ENCODE measurements around the gene DPM1. TPM values are rescaled to one million over a fixed set of nuclear protein-coding genes. Genes with fewer than 3 reads are reported as not detected.

DPM1 gene
- total RNA-seq, 1 experiment from 2014 or later: 57.8 TPM

DNA sequence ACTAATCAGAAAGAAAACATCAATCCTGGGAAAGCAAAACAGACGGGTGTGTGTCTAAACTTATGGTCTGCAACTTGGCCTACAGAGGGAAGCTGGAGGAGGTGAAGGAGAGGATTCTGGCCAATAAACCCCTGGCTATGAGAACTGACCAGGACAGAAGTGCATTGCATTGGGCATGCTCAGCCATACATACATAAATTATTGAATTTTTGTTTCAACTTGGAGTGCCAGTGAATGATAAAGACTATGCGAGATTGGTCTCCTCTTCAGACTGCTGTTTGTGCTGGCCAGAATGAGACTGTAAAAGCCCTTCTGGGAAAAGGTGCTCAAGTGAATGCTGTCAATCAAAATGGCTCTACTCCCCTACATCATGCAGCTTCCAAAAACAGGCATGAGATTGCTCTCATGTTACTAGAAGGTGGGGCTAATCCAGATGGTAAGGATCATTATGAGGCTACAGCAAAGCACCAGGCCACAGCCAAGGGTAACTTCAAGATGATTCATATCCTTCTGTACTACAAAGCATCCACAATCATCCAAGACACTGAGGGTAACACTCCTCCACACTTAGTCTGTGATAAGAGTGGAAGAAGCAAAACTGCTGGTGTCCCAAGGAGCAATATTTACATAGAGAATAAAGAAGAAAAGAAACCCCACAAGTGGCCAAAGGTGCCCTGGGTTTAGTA, 44.5 kb downstream of the DPM1 start:
- ATAC-seq (no peak), DNase-seq (ENCODE audit: low spot score) (no peak)
- ChIA-PET POLR2A (no interaction called here), CTCF (interaction anchor here (1.2 to 3.9 kb wide), 3 partner anchors 16 to 119 kb away, joined by 3 to 27 read pairs (median 4); partner anchors contain the start of genes ADNP and BCAS4)
- Mint-ChIP-seq H3K4me1 (peaks cover 76% of the 10 kb centered on the region), H3K36me3 (peaks cover 22% of the 10 kb centered on the region), H3K27ac (peak overlapping the region; percentile 73), H3K4me3 (no peak overlapping the region), H3K9me3 (no peaks in the 10 kb centered on the region), H3K27me3 (ENCODE audit: low read depth) (no peaks in the 10 kb centered on the region)
- TF ChIP-seq, protein P1, sequence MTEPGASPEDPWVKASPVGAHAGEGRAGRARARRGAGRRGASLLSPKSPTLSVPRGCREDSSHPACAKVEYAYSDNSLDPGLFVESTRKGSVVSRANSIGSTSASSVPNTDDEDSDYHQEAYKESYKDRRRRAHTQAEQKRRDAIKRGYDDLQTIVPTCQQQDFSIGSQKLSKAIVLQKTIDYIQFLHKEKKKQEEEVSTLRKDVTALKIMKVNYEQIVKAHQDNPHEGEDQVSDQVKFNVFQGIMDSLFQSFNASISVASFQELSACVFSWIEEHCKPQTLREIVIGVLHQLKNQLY (CRISPR knock-in tag; IDR thresholded peaks at IDR 0.05): no peak
- TF ChIP-seq MXD4 (CRISPR knock-in tag; IDR thresholded peaks at IDR 0.05; ENCODE audit: borderline replicate concordance) (no peak), IRF2 (CRISPR knock-in tag; IDR thresholded peaks at IDR 0.05; ENCODE audit: borderline replicate concordance, low read depth) (no peak), SOX15 (CRISPR knock-in tag; IDR thresholded peaks at IDR 0.05) (no peak), ESRRA (CRISPR knock-in tag; IDR thresholded peaks at IDR 0.05; ENCODE audit: borderline replicate concordance) (no peak), TP53 (CRISPR knock-in tag; IDR thresholded peaks at IDR 0.05) (no peak), CBFB (CRISPR knock-in tag; IDR thresholded peaks at IDR 0.05; ENCODE audit: low read depth) (no peak), NFATC4 (CRISPR knock-in tag; IDR thresholded peaks at IDR 0.05) (no peak)
- TF ChIP-seq, protein P2, sequence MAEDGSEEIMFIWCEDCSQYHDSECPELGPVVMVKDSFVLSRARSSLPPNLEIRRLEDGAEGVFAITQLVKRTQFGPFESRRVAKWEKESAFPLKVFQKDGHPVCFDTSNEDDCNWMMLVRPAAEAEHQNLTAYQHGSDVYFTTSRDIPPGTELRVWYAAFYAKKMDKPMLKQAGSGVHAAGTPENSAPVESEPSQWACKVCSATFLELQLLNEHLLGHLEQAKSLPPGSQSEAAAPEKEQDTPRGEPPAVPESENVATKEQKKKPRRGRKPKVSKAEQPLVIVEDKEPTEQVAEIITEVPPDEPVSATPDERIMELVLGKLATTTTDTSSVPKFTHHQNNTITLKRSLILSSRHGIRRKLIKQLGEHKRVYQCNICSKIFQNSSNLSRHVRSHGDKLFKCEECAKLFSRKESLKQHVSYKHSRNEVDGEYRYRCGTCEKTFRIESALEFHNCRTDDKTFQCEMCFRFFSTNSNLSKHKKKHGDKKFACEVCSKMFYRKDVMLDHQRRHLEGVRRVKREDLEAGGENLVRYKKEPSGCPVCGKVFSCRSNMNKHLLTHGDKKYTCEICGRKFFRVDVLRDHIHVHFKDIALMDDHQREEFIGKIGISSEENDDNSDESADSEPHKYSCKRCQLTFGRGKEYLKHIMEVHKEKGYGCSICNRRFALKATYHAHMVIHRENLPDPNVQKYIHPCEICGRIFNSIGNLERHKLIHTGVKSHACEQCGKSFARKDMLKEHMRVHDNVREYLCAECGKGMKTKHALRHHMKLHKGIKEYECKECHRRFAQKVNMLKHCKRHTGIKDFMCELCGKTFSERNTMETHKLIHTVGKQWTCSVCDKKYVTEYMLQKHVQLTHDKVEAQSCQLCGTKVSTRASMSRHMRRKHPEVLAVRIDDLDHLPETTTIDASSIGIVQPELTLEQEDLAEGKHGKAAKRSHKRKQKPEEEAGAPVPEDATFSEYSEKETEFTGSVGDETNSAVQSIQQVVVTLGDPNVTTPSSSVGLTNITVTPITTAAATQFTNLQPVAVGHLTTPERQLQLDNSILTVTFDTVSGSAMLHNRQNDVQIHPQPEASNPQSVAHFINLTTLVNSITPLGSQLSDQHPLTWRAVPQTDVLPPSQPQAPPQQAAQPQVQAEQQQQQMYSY (CRISPR knock-in tag; IDR thresholded peaks at IDR 0.05): no peak
- TF ChIP-seq, protein P3, sequence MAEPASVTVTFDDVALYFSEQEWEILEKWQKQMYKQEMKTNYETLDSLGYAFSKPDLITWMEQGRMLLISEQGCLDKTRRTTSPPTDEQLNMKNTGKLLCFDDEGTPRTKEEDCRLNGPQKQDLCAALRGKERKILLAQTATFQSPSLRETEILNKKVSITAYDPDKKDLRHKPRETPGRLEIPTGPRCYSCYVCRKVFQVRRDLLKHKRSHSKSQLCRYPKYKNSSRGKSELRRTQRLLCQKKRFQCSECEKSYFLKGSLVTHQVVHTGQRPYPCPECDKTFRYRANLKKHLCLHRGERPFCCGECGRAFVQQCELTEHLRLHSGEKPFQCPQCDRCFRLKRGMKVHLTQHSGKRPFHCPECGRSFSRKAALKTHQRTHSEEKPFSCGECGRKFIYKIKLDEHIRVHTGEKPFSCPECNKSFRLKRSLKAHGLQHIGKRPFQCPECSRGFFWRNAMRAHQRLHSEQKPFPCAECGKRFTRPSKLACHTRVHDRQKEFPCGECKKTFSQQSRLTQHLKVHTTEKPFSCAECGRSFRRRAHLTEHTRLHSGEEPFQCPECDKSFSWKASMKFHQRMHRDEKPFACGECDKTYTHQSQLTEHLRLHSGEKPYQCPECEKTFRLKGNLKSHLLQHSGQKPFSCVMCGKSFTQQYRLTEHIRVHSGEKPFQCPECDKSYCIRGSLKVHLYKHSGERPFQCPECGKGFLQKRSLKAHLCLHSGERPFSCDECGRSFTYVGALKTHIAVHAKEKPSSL (CRISPR knock-in tag; conservative IDR thresholded peaks at IDR 0.05): no peak
- TF ChIP-seq, protein P4, sequence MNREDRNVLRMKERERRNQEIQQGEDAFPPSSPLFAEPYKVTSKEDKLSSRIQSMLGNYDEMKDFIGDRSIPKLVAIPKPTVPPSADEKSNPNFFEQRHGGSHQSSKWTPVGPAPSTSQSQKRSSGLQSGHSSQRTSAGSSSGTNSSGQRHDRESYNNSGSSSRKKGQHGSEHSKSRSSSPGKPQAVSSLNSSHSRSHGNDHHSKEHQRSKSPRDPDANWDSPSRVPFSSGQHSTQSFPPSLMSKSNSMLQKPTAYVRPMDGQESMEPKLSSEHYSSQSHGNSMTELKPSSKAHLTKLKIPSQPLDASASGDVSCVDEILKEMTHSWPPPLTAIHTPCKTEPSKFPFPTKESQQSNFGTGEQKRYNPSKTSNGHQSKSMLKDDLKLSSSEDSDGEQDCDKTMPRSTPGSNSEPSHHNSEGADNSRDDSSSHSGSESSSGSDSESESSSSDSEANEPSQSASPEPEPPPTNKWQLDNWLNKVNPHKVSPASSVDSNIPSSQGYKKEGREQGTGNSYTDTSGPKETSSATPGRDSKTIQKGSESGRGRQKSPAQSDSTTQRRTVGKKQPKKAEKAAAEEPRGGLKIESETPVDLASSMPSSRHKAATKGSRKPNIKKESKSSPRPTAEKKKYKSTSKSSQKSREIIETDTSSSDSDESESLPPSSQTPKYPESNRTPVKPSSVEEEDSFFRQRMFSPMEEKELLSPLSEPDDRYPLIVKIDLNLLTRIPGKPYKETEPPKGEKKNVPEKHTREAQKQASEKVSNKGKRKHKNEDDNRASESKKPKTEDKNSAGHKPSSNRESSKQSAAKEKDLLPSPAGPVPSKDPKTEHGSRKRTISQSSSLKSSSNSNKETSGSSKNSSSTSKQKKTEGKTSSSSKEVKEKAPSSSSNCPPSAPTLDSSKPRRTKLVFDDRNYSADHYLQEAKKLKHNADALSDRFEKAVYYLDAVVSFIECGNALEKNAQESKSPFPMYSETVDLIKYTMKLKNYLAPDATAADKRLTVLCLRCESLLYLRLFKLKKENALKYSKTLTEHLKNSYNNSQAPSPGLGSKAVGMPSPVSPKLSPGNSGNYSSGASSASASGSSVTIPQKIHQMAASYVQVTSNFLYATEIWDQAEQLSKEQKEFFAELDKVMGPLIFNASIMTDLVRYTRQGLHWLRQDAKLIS (CRISPR knock-in tag; IDR thresholded peaks at IDR 0.05; ENCODE audit: borderline replicate concordance): no peak
- TF ChIP-seq, protein P5, sequence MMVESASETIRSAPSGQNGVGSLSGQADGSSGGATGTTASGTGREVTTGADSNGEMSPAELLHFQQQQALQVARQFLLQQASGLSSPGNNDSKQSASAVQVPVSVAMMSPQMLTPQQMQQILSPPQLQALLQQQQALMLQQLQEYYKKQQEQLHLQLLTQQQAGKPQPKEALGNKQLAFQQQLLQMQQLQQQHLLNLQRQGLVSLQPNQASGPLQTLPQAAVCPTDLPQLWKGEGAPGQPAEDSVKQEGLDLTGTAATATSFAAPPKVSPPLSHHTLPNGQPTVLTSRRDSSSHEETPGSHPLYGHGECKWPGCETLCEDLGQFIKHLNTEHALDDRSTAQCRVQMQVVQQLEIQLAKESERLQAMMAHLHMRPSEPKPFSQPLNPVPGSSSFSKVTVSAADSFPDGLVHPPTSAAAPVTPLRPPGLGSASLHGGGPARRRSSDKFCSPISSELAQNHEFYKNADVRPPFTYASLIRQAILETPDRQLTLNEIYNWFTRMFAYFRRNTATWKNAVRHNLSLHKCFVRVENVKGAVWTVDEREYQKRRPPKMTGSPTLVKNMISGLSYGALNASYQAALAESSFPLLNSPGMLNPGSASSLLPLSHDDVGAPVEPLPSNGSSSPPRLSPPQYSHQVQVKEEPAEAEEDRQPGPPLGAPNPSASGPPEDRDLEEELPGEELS (CRISPR knock-in tag; IDR thresholded peaks at IDR 0.05): no peak
- TF ChIP-seq, protein P6, sequence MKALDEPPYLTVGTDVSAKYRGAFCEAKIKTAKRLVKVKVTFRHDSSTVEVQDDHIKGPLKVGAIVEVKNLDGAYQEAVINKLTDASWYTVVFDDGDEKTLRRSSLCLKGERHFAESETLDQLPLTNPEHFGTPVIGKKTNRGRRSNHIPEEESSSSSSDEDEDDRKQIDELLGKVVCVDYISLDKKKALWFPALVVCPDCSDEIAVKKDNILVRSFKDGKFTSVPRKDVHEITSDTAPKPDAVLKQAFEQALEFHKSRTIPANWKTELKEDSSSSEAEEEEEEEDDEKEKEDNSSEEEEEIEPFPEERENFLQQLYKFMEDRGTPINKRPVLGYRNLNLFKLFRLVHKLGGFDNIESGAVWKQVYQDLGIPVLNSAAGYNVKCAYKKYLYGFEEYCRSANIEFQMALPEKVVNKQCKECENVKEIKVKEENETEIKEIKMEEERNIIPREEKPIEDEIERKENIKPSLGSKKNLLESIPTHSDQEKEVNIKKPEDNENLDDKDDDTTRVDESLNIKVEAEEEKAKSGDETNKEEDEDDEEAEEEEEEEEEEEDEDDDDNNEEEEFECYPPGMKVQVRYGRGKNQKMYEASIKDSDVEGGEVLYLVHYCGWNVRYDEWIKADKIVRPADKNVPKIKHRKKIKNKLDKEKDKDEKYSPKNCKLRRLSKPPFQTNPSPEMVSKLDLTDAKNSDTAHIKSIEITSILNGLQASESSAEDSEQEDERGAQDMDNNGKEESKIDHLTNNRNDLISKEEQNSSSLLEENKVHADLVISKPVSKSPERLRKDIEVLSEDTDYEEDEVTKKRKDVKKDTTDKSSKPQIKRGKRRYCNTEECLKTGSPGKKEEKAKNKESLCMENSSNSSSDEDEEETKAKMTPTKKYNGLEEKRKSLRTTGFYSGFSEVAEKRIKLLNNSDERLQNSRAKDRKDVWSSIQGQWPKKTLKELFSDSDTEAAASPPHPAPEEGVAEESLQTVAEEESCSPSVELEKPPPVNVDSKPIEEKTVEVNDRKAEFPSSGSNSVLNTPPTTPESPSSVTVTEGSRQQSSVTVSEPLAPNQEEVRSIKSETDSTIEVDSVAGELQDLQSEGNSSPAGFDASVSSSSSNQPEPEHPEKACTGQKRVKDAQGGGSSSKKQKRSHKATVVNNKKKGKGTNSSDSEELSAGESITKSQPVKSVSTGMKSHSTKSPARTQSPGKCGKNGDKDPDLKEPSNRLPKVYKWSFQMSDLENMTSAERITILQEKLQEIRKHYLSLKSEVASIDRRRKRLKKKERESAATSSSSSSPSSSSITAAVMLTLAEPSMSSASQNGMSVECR (CRISPR knock-in tag; IDR thresholded peaks at IDR 0.05; ENCODE audit: borderline replicate concordance): no peak

Data from WTC11 (cell line).